A549 (cell line): ENCODE data around the gene LMO2.

Source experiments
- CEBPB ChIP-seq, 2 experiments: fragments of >200 bp in 1 of 2; sonication (Bioruptor Twin) in 1 of 2; formaldehyde crosslinking in 1 of 2; IDR thresholded peaks; 2 replicates each; pipeline ENCODE4 v1.6.1; 2012 to 2016
- CHD2 ChIP-seq: fragments of 150-350 bp; IDR thresholded peaks from 2 replicates; pipeline ENCODE4 v1.6.1; 2014; ENCODE audit warnings: low read length; ENCODE audit not compliant: partially characterized antibody
- CHD4 ChIP-seq: fragments of 200-600 bp; sonication (generic); IDR thresholded peaks from 2 replicates; pipeline ENCODE4 v1.6.1; 2016; ENCODE audit warnings: antibody characterized with exemption, mild to moderate bottlenecking, borderline replicate concordance
- EP300 ChIP-seq, 2 experiments: fragments of >200 bp; sonication (Bioruptor Twin); formaldehyde crosslinking; IDR thresholded peaks; 2 replicates in 1 of 2; 3 replicates in 1 of 2; pipeline ENCODE4 v1.6.1; 2016 to 2017
- FOSL2 ChIP-seq, 2 experiments: fragments of 450-650 bp in 1 of 2; fragments of >200 bp in 1 of 2; sonication (Bioruptor Twin) in 1 of 2; formaldehyde crosslinking; IDR thresholded peaks; 2 replicates each; pipeline versions ENCODE4 v1.5.0 to v1.6.1; 2016 to 2020; ENCODE audit warnings: mild to moderate bottlenecking in 1 of 2, moderate library complexity in 1 of 2
- HOXA7 ChIP-seq: fragments of 250-450 bp; sonication (Bioruptor Pico); IDR thresholded peaks from 2 replicates; pipeline ENCODE4 v1.5.0; 2020; ENCODE audit warnings: mild to moderate bottlenecking, moderate library complexity
- KDM1A ChIP-seq: fragments of 200-600 bp; sonication (generic); IDR thresholded peaks from 2 replicates; pipeline ENCODE4 v1.6.1; 2016; ENCODE audit warnings: low read depth, mild to moderate bottlenecking
- POLR2A ChIP-seq: IDR thresholded peaks from 2 replicates; pipeline ENCODE4 v1.6.1; 2012; ENCODE audit warnings: mild to moderate bottlenecking, low read length
- RAD21 ChIP-seq, 2 experiments: fragments of >200 bp in 1 of 2; sonication (Bioruptor Twin) in 1 of 2; formaldehyde crosslinking in 1 of 2; IDR thresholded peaks in 1 of 2; conservative IDR thresholded peaks in 1 of 2; 2 replicates in 1 of 2; 3 replicates in 1 of 2; pipeline ENCODE4 v1.6.1; 2012 to 2018; ENCODE audit warnings: inconsistent platforms in 1 of 2
- REST ChIP-seq: fragments of 200-600 bp; sonication (generic); IDR thresholded peaks from 2 replicates; pipeline ENCODE4 v1.6.1; 2016; ENCODE audit warnings: antibody characterized with exemption, mild to moderate bottlenecking, moderate library complexity
- TF ChIP-seq, protein P1 (sequence below): fragments of >200 bp; sonication (Bioruptor Twin); formaldehyde crosslinking; IDR thresholded peaks from 3 replicates; pipeline ENCODE4 v1.5.1; 2016

GRCh38 chr11:33894398-33894746 lies 2.5 kb upstream of the LMO2 start:
- no peak for TF ChIP-seq EP300 (IDR thresholded peaks at IDR 0.05)
- TF ChIP-seq KDM1A: no peak
- no peak for TF ChIP-seq FOSL2 (IDR thresholded peaks at IDR 0.05)
- TF ChIP-seq FOSL2 (CRISPR knock-in tag; IDR thresholded peaks at IDR 0.05): no peak
- TF ChIP-seq POLR2A: no peak
- TF ChIP-seq, protein P1, sequence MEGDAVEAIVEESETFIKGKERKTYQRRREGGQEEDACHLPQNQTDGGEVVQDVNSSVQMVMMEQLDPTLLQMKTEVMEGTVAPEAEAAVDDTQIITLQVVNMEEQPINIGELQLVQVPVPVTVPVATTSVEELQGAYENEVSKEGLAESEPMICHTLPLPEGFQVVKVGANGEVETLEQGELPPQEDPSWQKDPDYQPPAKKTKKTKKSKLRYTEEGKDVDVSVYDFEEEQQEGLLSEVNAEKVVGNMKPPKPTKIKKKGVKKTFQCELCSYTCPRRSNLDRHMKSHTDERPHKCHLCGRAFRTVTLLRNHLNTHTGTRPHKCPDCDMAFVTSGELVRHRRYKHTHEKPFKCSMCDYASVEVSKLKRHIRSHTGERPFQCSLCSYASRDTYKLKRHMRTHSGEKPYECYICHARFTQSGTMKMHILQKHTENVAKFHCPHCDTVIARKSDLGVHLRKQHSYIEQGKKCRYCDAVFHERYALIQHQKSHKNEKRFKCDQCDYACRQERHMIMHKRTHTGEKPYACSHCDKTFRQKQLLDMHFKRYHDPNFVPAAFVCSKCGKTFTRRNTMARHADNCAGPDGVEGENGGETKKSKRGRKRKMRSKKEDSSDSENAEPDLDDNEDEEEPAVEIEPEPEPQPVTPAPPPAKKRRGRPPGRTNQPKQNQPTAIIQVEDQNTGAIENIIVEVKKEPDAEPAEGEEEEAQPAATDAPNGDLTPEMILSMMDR: no peak
- no peak for TF ChIP-seq CEBPB (IDR thresholded peaks at IDR 0.05)
- TF ChIP-seq HOXA7 (CRISPR knock-in tag): no peak
- TF ChIP-seq CHD4: no peak
- TF ChIP-seq CHD2: no peak
- TF ChIP-seq RAD21 (conservative IDR thresholded peaks at IDR 0.05 in 1 of 2, IDR thresholded peaks at IDR 0.05 in 1 of 2): no peak
- TF ChIP-seq REST: no peak
